Neural progenitor cell (in vitro differentiated cells): Measurements from ENCODE around the gene MYL5.

Experiments used
- EZH2 ChIP-seq: fragments of 200-600 bp; sonication (generic); IDR thresholded peaks from 2 replicates; pipeline ENCODE4 v1.6.1; 2017; ENCODE audit warnings: antibody characterized with exemption, mild to moderate bottlenecking, moderate library complexity
- TF ChIP-seq, protein P1 (sequence below): fragments of 200-600 bp; sonication (generic); IDR thresholded peaks from 2 replicates; pipeline ENCODE4 v1.5.1; 2017; ENCODE audit warnings: antibody characterized with exemption, mild to moderate bottlenecking

- TF ChIP-seq, protein P1, sequence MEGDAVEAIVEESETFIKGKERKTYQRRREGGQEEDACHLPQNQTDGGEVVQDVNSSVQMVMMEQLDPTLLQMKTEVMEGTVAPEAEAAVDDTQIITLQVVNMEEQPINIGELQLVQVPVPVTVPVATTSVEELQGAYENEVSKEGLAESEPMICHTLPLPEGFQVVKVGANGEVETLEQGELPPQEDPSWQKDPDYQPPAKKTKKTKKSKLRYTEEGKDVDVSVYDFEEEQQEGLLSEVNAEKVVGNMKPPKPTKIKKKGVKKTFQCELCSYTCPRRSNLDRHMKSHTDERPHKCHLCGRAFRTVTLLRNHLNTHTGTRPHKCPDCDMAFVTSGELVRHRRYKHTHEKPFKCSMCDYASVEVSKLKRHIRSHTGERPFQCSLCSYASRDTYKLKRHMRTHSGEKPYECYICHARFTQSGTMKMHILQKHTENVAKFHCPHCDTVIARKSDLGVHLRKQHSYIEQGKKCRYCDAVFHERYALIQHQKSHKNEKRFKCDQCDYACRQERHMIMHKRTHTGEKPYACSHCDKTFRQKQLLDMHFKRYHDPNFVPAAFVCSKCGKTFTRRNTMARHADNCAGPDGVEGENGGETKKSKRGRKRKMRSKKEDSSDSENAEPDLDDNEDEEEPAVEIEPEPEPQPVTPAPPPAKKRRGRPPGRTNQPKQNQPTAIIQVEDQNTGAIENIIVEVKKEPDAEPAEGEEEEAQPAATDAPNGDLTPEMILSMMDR = no peak
- TF ChIP-seq EZH2 = no peak
These were observed 33.7 kb downstream of the MYL5 start for GRCh38 chr4:707929-708630.
